Pancreas (tissue), 10 donors: ENCODE measurements around the gene DNAI1. TPM values are rescaled to one million over a fixed set of nuclear protein-coding genes. Genes with fewer than 3 reads are reported as not detected.
A peak's percentile ranks its signal among the peaks of the same experiment; 100 is the strongest.

ENCODE experiments used
- ATAC-seq, 4 donors: fragments of 200-7000 bp; cut with Tn5 transposase; one replicate each; pipeline versions ENCODE4 v1.8.0 to v1.9.1; 2020; ENCODE audit warnings: mild to moderate bottlenecking in 4 of 4, moderate library complexity in 4 of 4
- DNase-seq, 6 donors: peaks; one replicate each; pipeline ENCODE4 v3.0.0-alpha.2; 2020
- FAIRE-seq: peaks from 2 replicates; lab custom pipeline; 2012; peaks lifted over from hg19 to GRCh38; lab: Jason Lieb, UNC
- H3K27ac ChIP-seq, 4 donors: fragments of 200-600 bp; sonication (generic); 1 replicate in 3 of 4; 2 replicates in 1 of 4; pipeline versions ENCODE4 v1.5.0 to v1.8.0; 2020
- H3K27me3 ChIP-seq, 4 donors: fragments of 200-600 bp; one replicate each; pipeline ENCODE4 v1.8.0; 2021
- H3K36me3 ChIP-seq, 3 donors: fragments of 200-600 bp; sonication (generic) in 1 of 3; one replicate each; pipeline versions ENCODE4 v1.5.0 to v1.8.0; 2020 to 2021
- H3K4me1 ChIP-seq, 3 donors: fragments of 200-600 bp; one replicate each; pipeline ENCODE4 v1.8.0; 2021
- H3K4me3 ChIP-seq, 4 donors: fragments of 200-600 bp; sonication (generic) in 2 of 4; one replicate each; pipeline versions ENCODE4 v1.5.0 to v1.8.0; 2020 to 2021
- H3K9me3 ChIP-seq, 4 donors: fragments of 200-600 bp; one replicate each; pipeline ENCODE4 v1.8.0; 2021
- WGBS, 2 donors: extraction: QIAGEN DNeasy Blood & Tissue Kit; methylation state at CpG; one replicate each; pipeline ENCODE4 v1.1.7; 2013; 5-methylcytosine and 5-hydroxymethylcytosine counted together
- intact Hi-C, 3 donors: fragments of 100-400 bp; cut with DNase I; formaldehyde crosslinking; loops; one replicate each; pipeline versions ENCODE4 v1.11.1 to v1.14.2; 2022
- polyA plus RNA-seq, 2 donors: library from polyadenylated mRNA; stranded (reverse); fragments of 200-250 nt; gene quantifications; one replicate each; pipeline ENCODE4 v1.2.3, GENCODE V29; 2013
- total RNA-seq, 6 donors: library from RNA; stranded (reverse); fragmentation: NEBNext Ultra II Directional in 4 of 6; extraction: Animal tissue kit (Norgen Biotek cat#: 25700) in 4 of 6; gene quantifications; one replicate each; pipeline versions ENCODE4 v1.2.1 to v1.2.4, GENCODE V29; 2021 to 2023
- TF ChIP-seq, protein P1 (sequence below), 4 donors: fragments of 200-600 bp; sonication (generic) in 3 of 4; IDR thresholded peaks; one replicate each; pipeline versions ENCODE4 v1.5.0 to v1.8.0; 2021; ENCODE audit warnings: antibody characterized with exemption in 4 of 4
- donor health status: healthy with polysubstance abuse.
- donor health status: DM: no; HTN: no; CAD: no; lungs with moderate emphysema.
- donor health status: DM: no; HTN: no; CAD: no.
- donor health status: control.
- donor health status: control.
- donor health status: Bipolar disorder and iron deficiency.
- donor health status: DM: yes; HTN: yes; CAD: no.
- donor health status: DM: no; HTN: no; CAD: no.
- donor health status: DM: no; HTN: no; CAD: no.
- donor health status: DM: yes; HTN: yes; CAD: no.

DNAI1 gene
- total and polyA plus RNA-seq, 8 donors = 0.16 to 5.0 (median 0.49) TPM

DNA sequence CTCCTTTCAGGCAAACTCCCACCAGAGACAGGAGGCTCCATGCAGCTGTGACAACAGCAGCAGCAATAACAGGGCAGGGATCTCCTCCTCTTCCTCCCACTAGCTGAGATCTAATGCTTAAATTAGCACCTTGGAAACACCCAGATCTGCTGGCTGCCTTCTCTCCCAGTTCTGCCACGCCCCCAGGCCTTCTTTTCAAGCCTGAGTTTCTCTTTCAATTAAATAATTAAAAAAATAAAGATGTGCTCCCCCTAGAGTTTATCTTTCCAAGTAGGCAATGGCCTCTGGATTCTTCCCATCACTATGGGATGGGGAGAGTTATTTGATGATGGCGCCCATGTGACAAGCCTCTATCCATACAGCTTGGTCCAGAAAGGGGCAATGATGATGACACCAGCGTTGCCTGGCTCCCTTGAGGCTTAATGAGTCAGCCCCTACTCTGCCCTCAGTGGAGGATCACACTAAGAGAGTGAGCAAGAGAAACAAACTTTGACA, 4.0 kb upstream of the DNAI1 start:
- DNase-seq = no peak
- Histone ChIP-seq H3K9me3 (no peaks in the 10 kb centered on the region), H3K36me3 (no peaks in the 10 kb centered on the region), H3K27me3 (no peaks in the 10 kb centered on the region), H3K27ac (no peak overlapping the region), H3K4me1 (no peaks in the 10 kb centered on the region), H3K4me3 (no peak overlapping the region)
- TF ChIP-seq, protein P1, sequence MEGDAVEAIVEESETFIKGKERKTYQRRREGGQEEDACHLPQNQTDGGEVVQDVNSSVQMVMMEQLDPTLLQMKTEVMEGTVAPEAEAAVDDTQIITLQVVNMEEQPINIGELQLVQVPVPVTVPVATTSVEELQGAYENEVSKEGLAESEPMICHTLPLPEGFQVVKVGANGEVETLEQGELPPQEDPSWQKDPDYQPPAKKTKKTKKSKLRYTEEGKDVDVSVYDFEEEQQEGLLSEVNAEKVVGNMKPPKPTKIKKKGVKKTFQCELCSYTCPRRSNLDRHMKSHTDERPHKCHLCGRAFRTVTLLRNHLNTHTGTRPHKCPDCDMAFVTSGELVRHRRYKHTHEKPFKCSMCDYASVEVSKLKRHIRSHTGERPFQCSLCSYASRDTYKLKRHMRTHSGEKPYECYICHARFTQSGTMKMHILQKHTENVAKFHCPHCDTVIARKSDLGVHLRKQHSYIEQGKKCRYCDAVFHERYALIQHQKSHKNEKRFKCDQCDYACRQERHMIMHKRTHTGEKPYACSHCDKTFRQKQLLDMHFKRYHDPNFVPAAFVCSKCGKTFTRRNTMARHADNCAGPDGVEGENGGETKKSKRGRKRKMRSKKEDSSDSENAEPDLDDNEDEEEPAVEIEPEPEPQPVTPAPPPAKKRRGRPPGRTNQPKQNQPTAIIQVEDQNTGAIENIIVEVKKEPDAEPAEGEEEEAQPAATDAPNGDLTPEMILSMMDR (IDR thresholded peaks at IDR 0.05) = no peak
- 89 to 91% methylated on average over 3 of the region's 3 CpGs for WGBS, 2 donors
- no peak for FAIRE-seq
- intact Hi-C loops = no loop called here
- no peak for ATAC-seq

DNA sequence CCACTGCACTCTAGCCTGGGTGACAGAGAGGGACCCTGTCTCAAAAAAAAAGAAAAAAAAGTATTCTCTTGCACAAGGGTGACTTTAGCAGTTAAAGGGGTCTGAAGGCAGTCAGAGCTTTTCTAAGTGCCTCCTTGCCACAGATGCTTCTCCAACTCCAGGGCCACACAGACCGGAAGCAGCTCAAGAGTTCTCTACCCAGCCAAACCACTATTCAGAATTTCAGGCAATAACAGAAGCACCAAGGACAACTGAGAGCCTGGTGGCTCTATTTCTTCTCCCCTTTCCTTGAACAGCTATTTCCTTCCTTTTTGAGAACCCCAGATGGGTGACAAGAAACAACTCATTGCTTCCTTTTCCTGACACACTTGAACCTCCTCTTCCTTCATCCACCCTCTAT, 2.5 kb upstream of the DNAI1 start:
- WGBS, 2 donors = 83 to 95% methylated on average over 1 of the region's 1 CpG
- TF ChIP-seq, protein P1 (IDR thresholded peaks at IDR 0.05) = no peak
- FAIRE-seq = no peak
- no peak overlapping the region for H3K4me3 ChIP-seq
- DNase-seq = no peak
- H3K9me3 ChIP-seq = no peaks in the 10 kb centered on the region
- no peaks in the 10 kb centered on the region for H3K27me3 ChIP-seq
- no peaks in the 10 kb centered on the region for H3K4me1 ChIP-seq
- intact Hi-C loops = no loop called here
- no peak overlapping the region for H3K27ac ChIP-seq
- no peaks in the 10 kb centered on the region for H3K36me3 ChIP-seq
- no peak for ATAC-seq

DNA sequence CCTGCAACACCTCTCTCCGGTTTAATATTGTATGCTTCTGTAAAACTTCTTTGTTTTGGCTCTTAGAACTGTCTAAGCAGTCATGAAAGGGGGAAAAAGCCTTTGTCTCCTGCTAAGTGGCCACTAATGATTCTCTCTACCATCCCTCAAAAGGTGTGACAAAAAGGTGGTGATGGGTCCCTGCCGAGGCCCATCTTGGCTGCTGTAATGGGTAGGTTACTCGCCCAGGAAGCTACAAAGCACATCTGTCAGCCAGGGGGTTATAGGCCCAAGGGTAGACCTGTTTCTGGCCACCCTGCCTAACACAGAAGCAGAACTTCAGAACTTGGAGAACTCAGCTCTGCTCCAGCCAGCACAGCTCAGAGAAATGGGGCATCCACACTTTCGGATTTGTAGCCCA, 1.9 kb upstream of the DNAI1 start:
- Histone ChIP-seq H3K9me3 (no peaks in the 10 kb centered on the region), H3K4me3 (peak overlapping the region in 3 of 4 donors; percentile 70 to 75 (median 74)), H3K27ac (peak overlapping the region in 2 of 4 donors; percentile 50 to 62), H3K27me3 (no peaks in the 10 kb centered on the region), H3K36me3 (no peaks in the 10 kb centered on the region), H3K4me1 (no peaks in the 10 kb centered on the region)
- TF ChIP-seq, protein P1 (IDR thresholded peaks at IDR 0.05) = no peak
- FAIRE-seq = no peak
- 47 to 56% methylated on average over 4 of the region's 4 CpGs for WGBS, 2 donors
- DNase-seq = no peak
- intact Hi-C loops = no loop called here
- no peak for ATAC-seq

GRCh38 chr9:34457266-34458012, 1.2 kb upstream of the DNAI1 start:
- H3K36me3 ChIP-seq = no peaks in the 10 kb centered on the region
- ATAC-seq = peak; percentile 48 to 72 (median 51)
- TF ChIP-seq, protein P1 (IDR thresholded peaks at IDR 0.05) = no peak
- H3K4me3 ChIP-seq = peak overlapping the region; percentile 65 to 75 (median 72)
- peak; percentile 64 to 86 (median 78) for DNase-seq
- intact Hi-C loops = no loop called here
- no peaks in the 10 kb centered on the region for H3K9me3 ChIP-seq
- no peak for FAIRE-seq
- no peaks in the 10 kb centered on the region for H3K4me1 ChIP-seq
- peak overlapping the region in 2 of 4 donors; percentile 50 to 62 for H3K27ac ChIP-seq
- 2 to 3% methylated on average over 42 to 48 of the region's 48 CpGs for WGBS, 2 donors
- no peaks in the 10 kb centered on the region for H3K27me3 ChIP-seq

- 15 to 17% methylated on average over 11 of the region's 11 CpGs for WGBS, 2 donors
- intact Hi-C loops = no loop called here
These were observed 345 bp downstream of the DNAI1 start for GRCh38 chr9:34458959-34459340.

More at GRCh38 chr9:34458959-34459340, 345 bp downstream of the DNAI1 start:
- Histone ChIP-seq H3K36me3 (no peaks in the 10 kb centered on the region), H3K4me3 (peak overlapping the region in 1 of 4 donors; percentile 74), H3K4me1 (no peaks in the 10 kb centered on the region), H3K27ac (no peak overlapping the region), H3K9me3 (no peaks in the 10 kb centered on the region), H3K27me3 (no peaks in the 10 kb centered on the region)
- ATAC-seq (no peak), DNase-seq (peak in 1 of 6 donors; percentile 20), FAIRE-seq (no peak)
- TF ChIP-seq, protein P1 (IDR thresholded peaks at IDR 0.05) = no peak
